HUES48 (cell line): ENCODE results near the gene NAGS.
"Not testable (repeated sequence)": the region's sequence is repeated elsewhere in the genome, so short reads cannot be mapped to it uniquely, and the experiment has no call there.

Experiments
- H3K27ac ChIP-seq: one replicate; pipeline ENCODE4 v1.7.0; 2013; ENCODE audit warnings: low read depth, low read length, inconsistent platforms
- H3K27me3 ChIP-seq: 2 replicates; pipeline ENCODE4 v1.6.1; 2013; ENCODE audit warnings: mild to moderate bottlenecking, low read length; ENCODE audit not compliant: control insufficient read depth, insufficient read depth
- H3K36me3 ChIP-seq: 2 replicates; pipeline ENCODE4 v1.6.1; 2013; ENCODE audit warnings: low read length; ENCODE audit not compliant: control insufficient read depth, insufficient read depth
- H3K4me1 ChIP-seq: 2 replicates; pipeline ENCODE4 v1.6.1; 2013; ENCODE audit warnings: mild to moderate bottlenecking, low read length; ENCODE audit not compliant: control insufficient read depth, insufficient read depth
- H3K4me3 ChIP-seq: 2 replicates; pipeline ENCODE4 v1.5.1; 2013; ENCODE audit warnings: mild to moderate bottlenecking, low read depth, low read length
- H3K9ac ChIP-seq: 2 replicates; pipeline ENCODE4 v1.6.1; 2013; ENCODE audit warnings: mild to moderate bottlenecking, low read depth, low read length, moderate library complexity
- H3K9me3 ChIP-seq: 2 replicates; pipeline ENCODE4 v1.6.1; 2013; ENCODE audit warnings: low read length; ENCODE audit not compliant: control insufficient read depth, insufficient read depth

The NAGS gene

GRCh38 chr17:44045486-44045885, 41.1 kb downstream of the NAGS start:
- no peak overlapping the region for H3K27ac ChIP-seq
- H3K36me3 ChIP-seq, result peaks cover 42% of the 10 kb centered on the region
- H3K4me1 ChIP-seq, result peaks cover 5% of the 10 kb centered on the region; the same call in 1 of the 2 replicates
- H3K9me3 ChIP-seq, result no peaks in the 10 kb centered on the region
- H3K9ac ChIP-seq, result no peak overlapping the region
- no peak overlapping the region for H3K4me3 ChIP-seq
- no peaks in the 10 kb centered on the region for H3K27me3 ChIP-seq

DNA sequence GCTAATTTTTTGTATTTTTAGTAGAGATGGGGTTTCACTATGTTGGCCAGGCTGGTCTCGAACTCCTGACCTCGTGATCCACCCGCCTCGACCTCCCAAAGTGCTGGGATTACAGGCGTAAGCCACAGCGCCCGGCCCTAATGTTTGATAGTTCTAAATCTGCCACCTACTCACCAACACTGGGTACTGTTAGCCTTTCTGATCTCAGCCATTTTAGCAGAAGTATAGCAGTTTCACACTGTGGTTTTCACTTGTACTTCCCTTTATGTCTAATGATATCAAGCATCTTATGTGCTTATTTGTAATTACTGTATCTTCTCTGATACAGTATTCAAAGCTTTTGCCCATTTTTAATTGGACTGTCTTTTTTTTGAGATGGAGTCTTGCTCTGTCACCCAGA, 42.5 kb downstream of the NAGS start:
- H3K4me1 ChIP-seq, H3K27ac ChIP-seq, H3K9me3 ChIP-seq, H3K27me3 ChIP-seq, H3K4me3 ChIP-seq, H3K9ac ChIP-seq: not testable (repeated sequence)
- peaks cover 56% of the 10 kb centered on the region for H3K36me3 ChIP-seq

- Histone ChIP-seq H3K9me3 (no peaks in the 10 kb centered on the region), H3K27ac (no peak overlapping the region), H3K36me3 (peaks cover 74% of the 10 kb centered on the region), H3K4me1 (peaks cover 3% of the 10 kb centered on the region; the same call in 1 of the 2 replicates), H3K9ac (no peak overlapping the region), H3K4me3 (no peak overlapping the region), H3K27me3 (no peaks in the 10 kb centered on the region)
Measured at GRCh38 chr17:44049294-44050060, 45.1 kb downstream of the NAGS start.

DNA sequence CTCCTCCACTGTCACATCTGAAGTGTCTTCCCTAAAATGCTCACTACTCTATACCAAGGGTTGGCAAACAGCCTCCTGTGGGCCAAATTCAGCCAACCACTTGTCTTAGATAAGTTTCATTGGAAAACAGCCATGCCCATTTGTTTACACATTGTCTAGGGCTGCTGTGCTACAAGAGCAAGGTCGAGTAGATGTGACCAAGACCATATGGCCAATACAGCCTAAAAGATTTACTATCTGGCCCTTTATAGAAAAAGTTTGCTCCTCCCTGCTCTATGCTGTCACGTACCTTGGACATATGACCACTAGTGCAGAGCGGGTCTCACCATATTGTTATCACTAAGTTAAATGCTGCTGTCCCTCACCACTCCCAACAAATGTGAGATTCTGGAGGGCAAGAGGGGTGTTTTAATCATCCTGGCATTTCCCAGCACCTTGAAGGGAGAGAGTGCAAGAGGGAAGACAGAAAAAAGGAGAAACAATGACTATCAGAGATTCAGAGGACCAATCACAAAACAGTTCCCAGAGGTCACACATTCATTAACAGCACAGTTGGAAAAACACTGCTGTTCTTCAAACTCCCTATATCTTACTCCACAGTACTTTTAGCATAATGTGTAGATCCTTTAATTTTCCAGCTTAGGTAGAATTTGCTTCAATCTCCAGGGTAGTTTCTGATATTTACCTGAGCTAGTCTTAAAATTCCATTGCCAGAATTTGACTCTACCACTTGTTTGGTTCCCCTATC, 48.9 kb downstream of the NAGS start:
- H3K36me3 ChIP-seq, result peaks cover 84% of the 10 kb centered on the region
- no peak overlapping the region for H3K9ac ChIP-seq
- H3K27me3 ChIP-seq, result no peaks in the 10 kb centered on the region
- no peaks in the 10 kb centered on the region for H3K4me1 ChIP-seq
- H3K27ac ChIP-seq, result no peak overlapping the region
- H3K9me3 ChIP-seq, result no peaks in the 10 kb centered on the region
- H3K4me3 ChIP-seq, result no peak overlapping the region
